Keratinocyte (primary cell): ENCODE data around the gene CACNA1E.

Experiments
- CTCF ChIP-seq, 3 experiments: IDR thresholded peaks in 1 of 3; conservative IDR thresholded peaks in 1 of 3; optimal IDR thresholded peaks in 1 of 3; 2 replicates in 2 of 3; 3 replicates in 1 of 3; pipeline versions ENCODE3 to v1.5.1; 2011; ENCODE audit warnings: low read length in 3 of 3, mild to moderate bottlenecking in 3 of 3, moderate library complexity in 2 of 3, control low read depth in 1 of 3, inconsistent platforms in 1 of 3; ENCODE audit not compliant: insufficient read depth in 2 of 3; ENCODE audit errors: extremely low read depth in 1 of 3
- EZH2 ChIP-seq: IDR thresholded peaks from one replicate; pipeline ENCODE4 v1.6.1; 2012; ENCODE audit warnings: inconsistent platforms, mild to moderate bottlenecking, low read length, moderate library complexity

GRCh38 chr1:181680871-181681270 lies 197.6 kb downstream of the CACNA1E start:
- no peak for TF ChIP-seq EZH2
- no peak for TF ChIP-seq CTCF (optimal IDR thresholded peaks at IDR 0.05 in 1 of 3, IDR thresholded peaks at IDR 0.05 in 1 of 3, conservative IDR thresholded peaks at IDR 0.05 in 1 of 3; ENCODE audit: extremely low read depth in 1 of 3, insufficient read depth in 2 of 3, low read length in 3 of 3)
